Transverse colon (tissue), 4 donors: ENCODE data around the gene RPAP3. TPM values are rescaled to one million over a fixed set of nuclear protein-coding genes. Genes with fewer than 3 reads are reported as not detected.

ENCODE experiments used
- DNase-seq: peaks from one replicate; pipeline ENCODE4 v3.0.0-alpha.2; 2019
- H3K27ac ChIP-seq, 4 donors: fragments of 200-600 bp; sonication (generic); 2 replicates each; pipeline ENCODE4 v1.5.1; 2016 to 2018; ENCODE audit warnings: inconsistent platforms in 4 of 4
- H3K27me3 ChIP-seq: fragments of 200-600 bp; sonication (generic); 2 replicates; pipeline ENCODE4 v1.5.1; 2017; ENCODE audit warnings: inconsistent platforms
- H3K36me3 ChIP-seq, 4 donors: fragments of 200-600 bp; sonication (generic); 2 replicates each; pipeline ENCODE4 v1.5.1; 2017 to 2019; ENCODE audit warnings: inconsistent platforms in 4 of 4
- H3K4me1 ChIP-seq, 4 donors: fragments of 200-600 bp; sonication (generic); 2 replicates each; pipeline ENCODE4 v1.5.1; 2017 to 2020; ENCODE audit warnings: inconsistent platforms in 4 of 4
- H3K4me3 ChIP-seq, 4 donors: fragments of 200-600 bp; sonication (generic); 1 replicate in 1 of 4; 2 replicates in 3 of 4; pipeline versions ENCODE4 v1.5.1 to v1.6.1; 2017 to 2019; ENCODE audit warnings: inconsistent platforms in 4 of 4
- H3K9me3 ChIP-seq, 2 donors: fragments of 200-600 bp; sonication (generic); 2 replicates each; pipeline ENCODE4 v1.5.1; 2017 to 2019; ENCODE audit warnings: inconsistent platforms in 2 of 2
- EP300 ChIP-seq: sonication (generic); formaldehyde crosslinking; IDR thresholded peaks from one replicate; pipeline ENCODE4 v1.6.1; 2017; ENCODE audit warnings: antibody characterized with exemption, low read depth
- POLR2A ChIP-seq: fragments of 450-650 bp; IDR thresholded peaks from one replicate; pipeline ENCODE4 v1.6.1; 2016; ENCODE audit warnings: antibody characterized with exemption, mild to moderate bottlenecking, moderate library complexity
- POLR2AphosphoS5 ChIP-seq, 3 donors: sonication (generic); formaldehyde crosslinking; IDR thresholded peaks; one replicate each; pipeline ENCODE4 v1.6.1; 2016; ENCODE audit warnings: antibody characterized with exemption in 3 of 3
- WGBS, 2 donors: methylation state at CpG; one replicate each; pipeline ENCODE4 v1.1.5; 2018; ENCODE audit warnings: low coverage in 1 of 2; 5-methylcytosine and 5-hydroxymethylcytosine counted together
- in situ Hi-C, 4 donors: fragments of 200-750 bp; cut with MboI; loops; one replicate each; pipeline versions ENCODE4 v1.15.0 to v1.15.1; 2017; ENCODE audit warnings: low sequenced_read_pairs in 3 of 4, low pct_ligation_motif_present in 1 of 4, low pct_unique_long_range_greater_than_20kb in 1 of 4
- intact Hi-C: fragments of 100-400 bp; cut with DNase I; formaldehyde crosslinking; loops from one replicate; pipeline ENCODE4 v1.15.1; 2023; ENCODE audit warnings: low total_unique reads
- total RNA-seq, 4 donors: library from RNA; depleted of rRNA; stranded (reverse); fragments of >200 nt; gene quantifications; one replicate each; pipeline ENCODE4 v1.1.0, GENCODE V29; 2016
- TF ChIP-seq, protein P1 (sequence below), 5 experiments: fragments of 200-600 bp in 3 of 5; fragments of 450-650 bp in 2 of 5; sonication (generic) in 3 of 5; IDR thresholded peaks; 1 replicate in 2 of 5; 2 replicates in 3 of 5; pipeline ENCODE4 v1.5.1; 2016 to 2017; ENCODE audit warnings: antibody characterized with exemption in 5 of 5, inconsistent platforms in 3 of 5, mild to moderate bottlenecking in 2 of 5, moderate library complexity in 1 of 5

RPAP3 gene
- total RNA-seq, 4 donors from 2014 or later, result 8.1 to 16.0 (median 9.3) TPM

DNA sequence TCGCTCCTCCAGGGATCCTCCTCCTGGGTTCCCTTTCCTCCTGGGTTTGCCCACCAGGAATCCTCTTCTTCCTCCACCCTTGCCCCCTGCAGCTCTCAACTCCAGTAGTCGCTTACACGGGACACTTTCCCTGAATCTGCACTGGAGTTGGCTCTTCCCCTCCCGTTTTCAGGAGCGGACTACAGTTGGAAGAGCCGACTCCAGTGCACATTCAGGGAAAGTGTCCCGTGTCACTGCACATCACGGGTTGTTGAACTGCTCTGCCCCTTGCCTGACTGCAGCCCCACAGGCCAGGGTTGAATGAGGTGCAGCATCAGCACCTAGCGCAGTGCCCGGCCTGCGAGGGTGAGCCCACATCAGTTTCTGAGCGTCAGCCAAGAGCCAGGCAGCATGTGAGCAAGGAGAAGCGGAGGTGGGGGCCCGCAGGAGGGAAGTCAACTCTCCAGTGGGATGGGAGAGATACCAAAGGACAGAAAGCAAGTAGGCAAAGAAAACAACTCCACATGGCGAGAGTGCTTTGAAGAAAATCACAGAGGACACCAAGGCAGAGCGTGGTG, 39.7 kb upstream of the RPAP3 start:
- TF ChIP-seq, protein P1, sequence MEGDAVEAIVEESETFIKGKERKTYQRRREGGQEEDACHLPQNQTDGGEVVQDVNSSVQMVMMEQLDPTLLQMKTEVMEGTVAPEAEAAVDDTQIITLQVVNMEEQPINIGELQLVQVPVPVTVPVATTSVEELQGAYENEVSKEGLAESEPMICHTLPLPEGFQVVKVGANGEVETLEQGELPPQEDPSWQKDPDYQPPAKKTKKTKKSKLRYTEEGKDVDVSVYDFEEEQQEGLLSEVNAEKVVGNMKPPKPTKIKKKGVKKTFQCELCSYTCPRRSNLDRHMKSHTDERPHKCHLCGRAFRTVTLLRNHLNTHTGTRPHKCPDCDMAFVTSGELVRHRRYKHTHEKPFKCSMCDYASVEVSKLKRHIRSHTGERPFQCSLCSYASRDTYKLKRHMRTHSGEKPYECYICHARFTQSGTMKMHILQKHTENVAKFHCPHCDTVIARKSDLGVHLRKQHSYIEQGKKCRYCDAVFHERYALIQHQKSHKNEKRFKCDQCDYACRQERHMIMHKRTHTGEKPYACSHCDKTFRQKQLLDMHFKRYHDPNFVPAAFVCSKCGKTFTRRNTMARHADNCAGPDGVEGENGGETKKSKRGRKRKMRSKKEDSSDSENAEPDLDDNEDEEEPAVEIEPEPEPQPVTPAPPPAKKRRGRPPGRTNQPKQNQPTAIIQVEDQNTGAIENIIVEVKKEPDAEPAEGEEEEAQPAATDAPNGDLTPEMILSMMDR (IDR thresholded peaks at IDR 0.05), result no peak
- TF ChIP-seq POLR2AphosphoS5 (IDR thresholded peaks at IDR 0.05) (no peak), POLR2A (no peak), EP300 (no peak)
- H3K36me3 ChIP-seq, result no peaks in the 10 kb centered on the region
- H3K27ac ChIP-seq, result no peak overlapping the region
- no peaks in the 10 kb centered on the region for H3K27me3 ChIP-seq
- WGBS, 2 donors, result 78 to 87% methylated on average over 9 to 16 of the region's 16 CpGs
- peaks cover 0 to 13% (median 10%) of the 10 kb centered on the region in 4 donors for H3K4me1 ChIP-seq
- in situ Hi-C loops, result loop anchor here in 2 of 4 donors (25.0 kb wide), 2 partner anchors 92 to 217 kb away; partner anchors contain the start of gene TMEM106C (in 1 of the 2)
- no peaks in the 10 kb centered on the region for H3K9me3 ChIP-seq
- DNase-seq, result no peak
- intact Hi-C loops, result no loop called here
- H3K4me3 ChIP-seq, result no peak overlapping the region

DNA sequence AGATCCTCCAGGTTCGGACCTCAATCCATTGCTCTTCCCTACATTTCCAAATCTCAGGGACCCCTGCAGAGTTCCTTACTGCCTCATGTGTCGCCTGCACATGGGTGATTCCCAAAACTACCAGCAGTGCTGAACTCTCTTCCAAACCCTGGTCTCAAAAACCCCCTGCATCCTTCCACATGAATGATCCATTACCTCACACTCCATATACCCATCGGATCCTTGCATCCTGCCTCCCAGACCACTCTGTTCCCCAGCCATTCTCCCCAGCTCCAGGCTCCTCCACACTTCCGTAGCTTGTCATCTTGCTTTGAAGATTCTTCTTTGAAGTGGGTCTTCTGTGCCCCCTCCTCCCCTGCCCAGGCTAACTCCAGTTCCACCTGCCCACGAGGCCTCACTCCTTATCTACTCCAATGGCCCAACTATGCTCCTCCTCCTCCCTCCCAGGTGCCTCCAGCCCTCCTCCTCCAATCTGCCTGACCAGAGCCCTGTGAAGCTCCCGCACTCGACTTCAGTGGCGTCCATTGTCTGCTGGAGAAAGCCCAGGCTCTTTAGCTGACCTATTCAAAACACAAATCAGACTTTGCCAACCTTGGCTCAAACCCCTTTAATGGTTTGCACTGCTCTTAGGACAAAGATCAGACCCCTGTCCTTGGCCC, 39.1 kb upstream of the RPAP3 start:
- no peak for DNase-seq
- intact Hi-C loops, result no loop called here
- Histone ChIP-seq H3K9me3 (no peaks in the 10 kb centered on the region), H3K27me3 (no peaks in the 10 kb centered on the region), H3K36me3 (no peaks in the 10 kb centered on the region), H3K4me1 (peaks cover 0 to 20% (median 12%) of the 10 kb centered on the region in 4 donors), H3K27ac (no peak overlapping the region), H3K4me3 (no peak overlapping the region)
- in situ Hi-C loops, result loop anchor here in 2 of 4 donors (25.0 kb wide), 2 partner anchors 92 to 217 kb away; partner anchors contain the start of gene TMEM106C (in 1 of the 2)
- WGBS, 2 donors, result 69 to 84% methylated on average over 6 to 8 of the region's 8 CpGs
- TF ChIP-seq EP300 (no peak), POLR2AphosphoS5 (IDR thresholded peaks at IDR 0.05) (no peak), POLR2A (no peak)
- TF ChIP-seq, protein P1 (IDR thresholded peaks at IDR 0.05), result no peak

DNA sequence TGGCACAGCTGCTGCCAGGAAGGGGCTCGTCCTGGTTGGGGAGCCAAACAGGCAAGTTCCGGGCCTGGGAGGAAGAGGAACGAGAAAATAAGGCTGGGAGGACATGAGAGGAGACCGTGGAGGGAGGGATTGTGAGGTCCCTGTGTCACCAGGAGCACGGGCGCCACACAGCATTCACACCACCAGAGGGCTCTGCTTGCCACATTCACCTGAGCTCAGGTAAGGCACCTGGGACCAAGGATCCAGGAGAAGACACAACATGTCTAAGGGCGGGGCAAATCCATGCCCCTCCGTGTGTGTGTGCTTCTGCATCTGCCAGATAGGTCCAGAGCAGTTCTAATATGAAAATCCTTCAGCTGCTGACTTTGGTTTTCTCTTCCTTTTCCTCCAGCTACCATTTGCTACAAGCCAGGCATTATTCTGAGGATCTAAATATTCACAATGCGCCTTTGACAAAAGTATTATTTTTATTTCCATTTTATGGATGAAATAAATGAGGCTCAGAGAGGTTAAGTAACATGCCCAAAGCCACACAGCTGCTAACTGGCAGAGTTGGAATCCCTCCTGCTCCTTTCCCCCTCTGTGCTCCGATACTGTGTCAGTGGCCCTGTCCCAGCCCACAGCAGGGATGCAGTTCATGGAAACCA, 38.3 kb upstream of the RPAP3 start:
- no peaks in the 10 kb centered on the region for H3K27me3 ChIP-seq
- in situ Hi-C loops, result loop anchor here in 2 of 4 donors (25.0 kb wide), 2 partner anchors 93 to 218 kb away; partner anchors contain the start of gene TMEM106C (in 1 of the 2)
- no peak overlapping the region for H3K4me3 ChIP-seq
- no peaks in the 10 kb centered on the region for H3K9me3 ChIP-seq
- intact Hi-C loops, result no loop called here
- no peak for TF ChIP-seq POLR2A
- TF ChIP-seq, protein P1 (IDR thresholded peaks at IDR 0.05), result peak; percentile 51 to 83 (median 62)
- TF ChIP-seq POLR2AphosphoS5 (IDR thresholded peaks at IDR 0.05), result no peak
- TF ChIP-seq EP300, result no peak
- H3K4me1 ChIP-seq, result peaks cover 0 to 24% (median 12%) of the 10 kb centered on the region in 4 donors
- peak; percentile 83 for DNase-seq
- H3K27ac ChIP-seq, result no peak overlapping the region
- H3K36me3 ChIP-seq, result no peaks in the 10 kb centered on the region
- WGBS, 2 donors, result 35 to 93% methylated on average over 2 to 10 of the region's 10 CpGs

DNA sequence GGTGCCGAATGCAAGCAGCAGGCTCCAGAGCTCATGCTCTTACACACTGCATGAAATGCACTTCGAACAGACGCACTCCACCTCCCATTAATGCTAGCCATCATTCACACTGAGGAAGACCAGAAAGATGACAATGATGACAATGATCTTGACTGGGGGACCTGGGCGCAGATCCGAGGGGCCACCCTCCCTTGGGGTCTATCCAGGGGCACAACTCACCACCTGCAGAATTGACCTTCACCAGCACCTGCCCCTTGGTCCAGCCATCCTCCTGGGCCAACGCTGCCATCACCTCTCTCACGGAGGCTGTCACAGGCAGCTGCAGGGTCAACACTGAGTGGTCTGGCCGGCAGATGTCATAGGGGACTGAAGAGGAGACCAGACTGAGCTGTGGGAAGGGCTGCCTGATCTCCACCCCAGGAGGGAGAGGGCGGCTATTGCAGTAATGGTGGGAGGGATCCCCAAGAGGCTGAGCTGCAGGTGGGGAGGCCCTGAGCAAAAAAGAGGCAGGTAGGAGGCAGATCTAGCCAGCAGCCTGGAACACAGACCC, 37.6 kb upstream of the RPAP3 start:
- Histone ChIP-seq H3K9me3 (no peaks in the 10 kb centered on the region), H3K4me3 (no peak overlapping the region), H3K4me1 (peaks cover 0 to 24% (median 12%) of the 10 kb centered on the region in 4 donors), H3K36me3 (no peaks in the 10 kb centered on the region), H3K27me3 (no peaks in the 10 kb centered on the region), H3K27ac (no peak overlapping the region)
- WGBS, 2 donors, result 69 to 86% methylated on average over 7 of the region's 9 CpGs
- TF ChIP-seq EP300 (no peak), POLR2AphosphoS5 (IDR thresholded peaks at IDR 0.05) (no peak), POLR2A (no peak)
- TF ChIP-seq, protein P1 (IDR thresholded peaks at IDR 0.05), result no peak
- in situ Hi-C loops (loop anchor here in 2 of 4 donors (25.0 kb wide), 2 partner anchors 94 to 219 kb away; partner anchors contain the start of gene TMEM106C (in 1 of the 2)), intact Hi-C loops (no loop called here)
- no peak for DNase-seq
